Activated CD8-positive, alpha-beta memory T cell treated with anti-CD3 and anti-CD28 coated beads for 4 hours (primary cell): ENCODE data around the gene FARSA.
"Not testable (repeated sequence)": the region's sequence is repeated elsewhere in the genome, so short reads cannot be mapped to it uniquely, and the experiment has no call there.

Experiments
- DNase-seq, 2 donors: peaks; one replicate each; pipeline ENCODE4 v3.0.0-alpha.2; 2020; ENCODE audit warnings: low read depth in 2 of 2

FARSA gene

GRCh38 chr19:12953799-12954611, 20.5 kb upstream of the FARSA start:
- DNase-seq: no peak

- DNase-seq: no peak
These were observed 19.8 kb upstream of the FARSA start for GRCh38 chr19:12953138-12953798.

GRCh38 chr19:12952488-12953137, 19.1 kb upstream of the FARSA start:
- no peak for DNase-seq

GRCh38 chr19:12952050-12952449, 18.5 kb upstream of the FARSA start:
- not testable (repeated sequence) for DNase-seq

GRCh38 chr19:12949363-12950283, 16.1 kb upstream of the FARSA start:
- no peak for DNase-seq

GRCh38 chr19:12948612-12949362, 15.3 kb upstream of the FARSA start:
- DNase-seq: no peak

GRCh38 chr19:12947702-12948611, 14.4 kb upstream of the FARSA start:
- DNase-seq: no peak

- no peak for DNase-seq
These were observed 13.4 kb upstream of the FARSA start for GRCh38 chr19:12946731-12947496.

- no peak for DNase-seq
These were observed 12.7 kb upstream of the FARSA start for GRCh38 chr19:12946092-12946721.

GRCh38 chr19:12945479-12946091, 12.1 kb upstream of the FARSA start, which contains the start of gene RAD23A:
Gene RAD23A, plus strand, starts transcription at chr19:12945862. Its CDS starts 87 bp downstream, at chr19:12945949.
- peak; percentile 96 to 97 for DNase-seq

GRCh38 chr19:12944104-12944674, 10.7 kb upstream of the FARSA start:
- no peak for DNase-seq

- no peak for DNase-seq
These were observed 10.0 kb upstream of the FARSA start for GRCh38 chr19:12943437-12944044.

- DNase-seq: no peak
These were observed 7.4 kb upstream of the FARSA start for GRCh38 chr19:12940897-12941296.

GRCh38 chr19:12939975-12940423, 6.5 kb upstream of the FARSA start:
- no peak for DNase-seq

GRCh38 chr19:12938779-12939601, 5.5 kb upstream of the FARSA start:
- DNase-seq: no peak
